ENCODE results near the gene RIMOC1.

DNA sequence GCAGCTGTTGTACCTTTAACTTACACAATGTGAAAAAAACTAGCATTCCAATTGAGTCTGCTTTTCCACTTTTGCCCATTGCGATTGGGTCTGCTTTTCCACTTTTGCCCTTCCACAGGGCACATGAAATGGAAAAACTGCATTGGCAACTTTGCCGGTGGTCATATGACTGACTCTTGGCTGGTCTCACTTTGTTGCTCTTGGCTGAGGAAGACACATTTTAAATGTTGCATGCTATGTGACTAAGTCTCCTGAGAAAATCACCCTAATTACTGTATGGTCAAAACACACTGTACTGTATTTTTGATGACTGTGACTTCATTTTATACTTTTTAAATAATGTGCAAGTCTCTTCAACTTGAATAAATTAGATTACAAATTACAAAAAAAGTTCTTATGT, 32.3 kb upstream of the RIMOC1 start:
- TF ChIP-seq CTCF (IDR thresholded peaks at IDR 0.05) (no peak), EP300 (IDR thresholded peaks at IDR 0.05) (no peak), POLR2A (IDR thresholded peaks at IDR 0.05) (no peak)
